ENCODE results near the gene CA14.
"Not testable (repeated sequence)": the region's sequence is repeated elsewhere in the genome, so short reads cannot be mapped to it uniquely, and the experiment has no call there.

Gene CA14

GRCh38 chr1:150236614-150237100, 20.9 kb upstream of the CA14 start:
- no peak for DNase-seq

GRCh38 chr1:150237176-150237575, 20.4 kb upstream of the CA14 start:
- DNase-seq, result not testable (repeated sequence)

GRCh38 chr1:150237746-150238145, 19.8 kb upstream of the CA14 start:
- no peak for DNase-seq

GRCh38 chr1:150243003-150243402, 14.6 kb upstream of the CA14 start:
- DNase-seq, result no peak

GRCh38 chr1:150249936-150250335, 7.6 kb upstream of the CA14 start:
- DNase-seq, result no peak

GRCh38 chr1:150256198-150256553, 1.4 kb upstream of the CA14 start:
- DNase-seq, result no peak

- DNase-seq, result no peak
Measured at GRCh38 chr1:150256554-150257341, 826 bp upstream of the CA14 start.

- DNase-seq, result no peak
Measured at GRCh38 chr1:150259217-150259616, 1.6 kb downstream of the CA14 start.

GRCh38 chr1:150259758-150260669, 2.4 kb downstream of the CA14 start:
- DNase-seq, result no peak

GRCh38 chr1:150261367-150261766, 3.8 kb downstream of the CA14 start:
- DNase-seq, result no peak

- DNase-seq, result no peak
Measured at GRCh38 chr1:150262388-150263320, 5.1 kb downstream of the CA14 start.

- no peak for DNase-seq
Measured at GRCh38 chr1:150263549-150263948, 6.0 kb downstream of the CA14 start.

- no peak for DNase-seq
Measured at GRCh38 chr1:150267896-150268295, 10.3 kb downstream of the CA14 start.

- peak; percentile 37 for DNase-seq
Measured at GRCh38 chr1:150268340-150268704, 10.7 kb downstream of the CA14 start.

GRCh38 chr1:150268705-150269403, 11.3 kb downstream of the CA14 start, which contains the start of gene APH1A:
APH1A (minus strand) TSS chr1:150269016; CDS start chr1:150268810, 206 bp downstream.
- DNase-seq, result peak; percentile 95

GRCh38 chr1:150269451-150269850, 11.9 kb downstream of the CA14 start:
- DNase-seq, result no peak

- DNase-seq, result no peak
Measured at GRCh38 chr1:150271291-150271959, 13.9 kb downstream of the CA14 start.

- no peak for DNase-seq
Measured at GRCh38 chr1:150273311-150273710, 15.7 kb downstream of the CA14 start.

GRCh38 chr1:150280138-150280707, 22.6 kb downstream of the CA14 start:
- no peak for DNase-seq

- DNase-seq, result peak; percentile 76
Measured at GRCh38 chr1:150281221-150281757, 23.7 kb downstream of the CA14 start.
